Activated CD8-positive, alpha-beta memory T cell treated with anti-CD3 and anti-CD28 coated beads for 1 hour (primary cell): Measurements from ENCODE around the gene CCDC38.

ENCODE experiments used
- DNase-seq, 2 donors: peaks; one replicate each; pipeline ENCODE4 v3.0.0-alpha.2; 2020; ENCODE audit warnings: low read depth in 1 of 2; ENCODE audit errors: extremely low read depth in 1 of 2

The CCDC38 gene

DNA sequence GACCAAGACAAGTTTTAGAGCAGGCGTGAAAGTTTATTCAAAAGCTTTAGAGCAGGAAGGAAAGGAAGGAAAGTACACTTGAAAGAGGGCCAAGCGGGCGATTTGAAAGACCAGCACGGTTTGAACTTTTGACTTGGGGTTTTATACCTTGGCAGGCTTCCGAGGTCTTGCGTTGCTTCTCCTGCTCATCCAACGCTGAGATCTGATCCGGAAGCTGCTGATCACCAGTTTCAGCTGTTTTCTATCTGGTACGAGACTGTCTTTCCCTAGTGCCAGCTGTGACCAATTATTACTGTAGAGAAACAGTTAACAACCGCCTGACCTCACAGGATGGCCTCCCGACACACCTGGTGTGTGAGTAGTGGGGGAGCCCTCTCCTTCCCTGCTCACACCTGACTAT, 104.3 kb downstream of the CCDC38 start:
- DNase-seq, result no peak

DNA sequence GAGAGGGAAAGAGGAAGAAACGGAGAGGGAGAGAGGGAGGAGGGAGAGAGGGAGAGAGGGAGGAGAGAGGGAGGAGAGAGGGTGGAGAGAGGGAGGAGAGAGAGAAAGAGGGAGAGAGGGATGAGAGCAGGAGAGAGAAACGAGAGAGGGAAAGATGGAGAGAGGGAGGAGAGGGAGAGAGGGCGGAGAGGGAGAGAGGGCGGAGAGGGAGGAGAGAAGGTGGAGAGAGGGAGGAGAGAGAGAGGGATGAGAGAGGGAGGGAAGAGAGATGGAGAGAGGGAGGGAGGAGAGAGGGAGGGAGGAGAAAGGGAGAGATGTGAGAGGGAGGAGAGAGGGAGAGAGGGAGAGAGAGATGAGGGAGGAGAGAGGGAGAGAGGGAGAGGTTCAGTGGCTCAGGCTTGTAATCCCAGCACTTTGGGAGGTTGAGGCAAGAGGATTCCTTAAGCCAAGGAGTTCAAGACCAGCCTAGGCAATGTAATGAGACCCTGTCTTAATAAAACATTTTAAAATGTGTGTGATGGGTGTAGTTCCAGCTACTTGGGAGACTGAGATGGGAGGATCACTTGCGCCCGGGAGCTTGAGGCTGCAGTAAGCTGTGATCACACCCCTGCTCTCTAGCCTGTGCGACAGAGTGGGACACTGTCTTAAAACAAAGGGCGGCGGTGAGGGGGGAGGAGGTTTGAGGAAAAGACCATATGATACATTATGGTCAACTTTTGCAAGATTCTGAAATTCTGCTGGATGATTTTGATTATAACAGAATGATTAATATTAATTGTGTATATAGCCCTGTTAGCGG, 105.0 kb downstream of the CCDC38 start:
- DNase-seq, result no peak

DNA sequence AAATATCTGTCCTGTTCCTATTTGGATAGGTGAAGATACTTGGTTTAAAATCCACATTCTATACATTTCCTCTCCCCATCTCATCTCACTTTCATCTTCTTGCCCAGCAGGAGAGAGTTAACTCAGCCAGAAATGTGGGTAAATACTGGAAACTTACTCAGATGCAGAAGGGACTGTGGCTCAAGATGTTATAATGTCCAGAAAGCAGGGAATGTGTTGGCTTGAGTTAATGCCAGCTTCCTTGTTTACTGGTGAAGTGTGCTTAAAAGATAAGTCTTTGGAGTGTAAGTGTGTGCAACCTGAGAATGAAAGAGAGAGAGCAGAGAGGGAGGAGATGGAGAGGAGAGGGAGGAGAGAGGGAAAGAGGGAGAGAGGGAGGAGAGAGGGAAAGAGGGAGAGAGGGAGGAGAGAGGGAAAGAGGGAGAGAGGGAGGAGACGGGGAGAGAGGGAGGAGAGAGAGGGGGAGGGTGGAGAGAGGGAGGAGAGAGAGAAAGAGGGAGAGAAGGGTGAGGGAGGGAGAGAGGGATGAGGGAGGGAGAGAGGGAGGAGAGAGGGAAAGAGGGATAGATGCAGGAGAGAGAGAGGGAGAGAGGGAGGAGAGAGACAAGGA, 105.7 kb downstream of the CCDC38 start:
- DNase-seq, result no peak

DNA sequence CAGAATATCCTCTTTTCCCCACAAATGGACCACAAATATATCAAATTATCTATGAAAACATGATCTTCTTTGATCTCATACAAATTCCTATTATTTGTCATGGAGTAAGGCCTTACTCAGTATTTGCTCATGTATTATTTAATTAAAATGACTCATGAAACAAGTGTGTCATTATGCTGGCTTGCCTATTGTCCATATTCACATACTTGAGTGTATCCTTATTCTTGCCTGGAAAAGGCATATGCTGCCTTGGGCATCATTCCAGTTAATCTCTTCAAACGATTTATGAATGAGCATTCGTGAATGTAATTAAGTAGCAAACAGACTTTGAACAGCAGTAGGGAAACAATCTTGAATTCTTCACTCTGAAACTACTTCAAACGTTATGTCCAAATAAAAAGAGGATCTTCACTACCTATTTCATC, 106.2 kb downstream of the CCDC38 start:
- DNase-seq, result no peak

DNA sequence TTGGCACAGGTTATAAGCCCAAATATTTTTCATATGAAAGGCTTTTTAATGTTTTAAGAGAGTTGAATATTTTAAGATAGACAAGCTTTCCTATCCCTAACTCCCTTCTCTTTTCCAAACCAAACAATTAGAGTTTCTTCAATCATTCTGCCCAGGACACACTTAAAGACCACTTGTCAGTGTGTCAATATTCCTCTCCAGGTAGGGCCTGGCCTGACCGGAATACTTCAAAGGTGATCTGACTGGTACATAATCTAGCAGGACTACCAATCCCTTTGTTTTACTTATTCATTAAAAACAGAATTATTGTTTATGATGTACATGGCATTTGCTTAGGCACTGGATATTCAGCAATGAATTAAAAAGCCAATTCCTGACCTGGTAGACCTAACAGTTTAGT, 107.8 kb downstream of the CCDC38 start:
- DNase-seq, result no peak

DNA sequence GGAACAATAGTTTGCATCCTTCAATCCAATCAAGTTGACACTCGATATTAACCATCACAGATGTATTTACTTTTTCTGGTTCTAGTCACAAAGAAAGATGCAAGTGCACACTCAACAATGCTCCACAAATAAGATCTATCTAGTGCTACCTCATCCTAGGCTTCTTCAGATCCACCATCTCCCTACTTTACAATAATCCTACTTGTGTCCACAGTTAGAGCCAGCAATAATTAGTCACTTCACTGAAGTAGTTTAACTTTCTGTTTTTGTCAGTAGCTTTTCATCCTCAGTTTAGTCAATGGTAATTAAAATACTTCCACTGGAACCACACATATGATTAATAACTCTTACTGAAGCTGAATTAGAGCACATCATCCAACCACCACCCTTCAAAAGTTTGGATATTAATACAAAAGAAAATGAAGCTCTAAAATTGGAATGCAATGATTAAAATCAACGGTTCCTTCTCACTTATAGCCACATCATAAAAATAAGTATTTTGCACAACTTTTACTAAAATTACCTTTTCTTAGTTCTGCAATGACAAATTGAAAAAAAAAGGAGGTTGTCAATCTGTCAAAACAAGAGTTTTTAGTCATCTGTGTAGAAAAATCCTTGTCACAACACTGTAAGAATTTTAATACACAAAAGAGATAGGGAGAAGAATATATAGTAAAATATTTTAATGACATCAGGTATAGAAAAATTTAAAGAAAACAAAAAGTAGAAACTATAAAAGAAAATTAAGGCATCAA, 111.9 kb downstream of the CCDC38 start:
- DNase-seq, result no peak

DNA sequence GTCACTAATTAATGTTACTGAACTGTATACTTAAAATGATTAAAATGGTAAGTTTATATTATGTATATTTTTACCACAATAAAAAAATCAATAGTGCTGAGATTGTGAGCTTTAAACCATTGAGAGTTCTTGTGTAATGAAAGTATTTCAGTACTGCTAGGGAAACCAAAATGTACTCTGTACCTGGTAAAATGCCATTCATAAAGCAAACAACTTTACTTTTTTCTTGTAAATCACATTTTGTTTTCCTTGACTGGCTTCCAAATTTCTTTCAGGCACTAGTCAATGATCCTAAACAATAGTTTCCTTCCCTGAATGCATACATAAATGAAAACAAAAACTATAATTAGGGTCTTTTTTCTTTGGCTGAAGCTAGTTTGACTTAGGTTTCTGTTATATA, 113.0 kb downstream of the CCDC38 start:
- no peak for DNase-seq

DNA sequence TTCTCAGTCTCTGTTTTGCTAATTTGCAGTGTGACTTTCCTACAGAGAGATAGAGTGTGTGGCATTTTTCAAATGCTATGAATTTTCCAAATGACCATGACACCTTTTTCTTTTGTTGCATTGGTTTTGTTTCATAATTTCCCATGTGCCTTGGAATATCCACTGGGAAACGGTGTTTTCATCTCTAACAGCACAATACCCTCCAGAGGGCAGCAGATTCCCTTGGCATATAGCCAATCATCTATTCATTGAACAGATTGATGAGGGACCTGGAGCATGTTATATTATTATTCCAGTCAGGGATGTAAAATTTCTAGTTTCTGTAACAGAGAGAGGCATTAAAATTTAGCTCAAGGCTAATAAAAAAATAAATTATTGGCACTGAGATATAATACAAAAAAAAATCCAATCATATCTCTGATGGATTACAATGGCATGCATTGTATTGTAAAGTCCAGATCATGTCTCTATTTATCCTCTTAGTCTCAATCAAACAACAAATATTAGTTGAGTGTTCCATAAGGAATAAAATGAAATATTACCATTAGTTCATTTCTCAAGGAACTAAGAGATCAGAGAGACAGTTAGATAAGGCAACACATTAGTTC, 122.2 kb downstream of the CCDC38 start:
- DNase-seq, result no peak
